WTC11 (cell line): Measurements from ENCODE around the gene CERS4.
A peak's percentile ranks its signal among the peaks of the same experiment; 100 is the strongest.

ENCODE experiments used
- SP1 ChIP-seq: sonication (generic); formaldehyde crosslinking; conservative IDR thresholded peaks from 2 replicates; pipeline ENCODE4 v1.8.1; 2022; ENCODE audit warnings: missing genetic modification reagents
- TF ChIP-seq, protein P1 (sequence below): fragments of 200-600 bp; IDR thresholded peaks from 2 replicates; pipeline ENCODE4 v1.8.0; 2022; ENCODE audit warnings: antibody characterized with exemption

DNA sequence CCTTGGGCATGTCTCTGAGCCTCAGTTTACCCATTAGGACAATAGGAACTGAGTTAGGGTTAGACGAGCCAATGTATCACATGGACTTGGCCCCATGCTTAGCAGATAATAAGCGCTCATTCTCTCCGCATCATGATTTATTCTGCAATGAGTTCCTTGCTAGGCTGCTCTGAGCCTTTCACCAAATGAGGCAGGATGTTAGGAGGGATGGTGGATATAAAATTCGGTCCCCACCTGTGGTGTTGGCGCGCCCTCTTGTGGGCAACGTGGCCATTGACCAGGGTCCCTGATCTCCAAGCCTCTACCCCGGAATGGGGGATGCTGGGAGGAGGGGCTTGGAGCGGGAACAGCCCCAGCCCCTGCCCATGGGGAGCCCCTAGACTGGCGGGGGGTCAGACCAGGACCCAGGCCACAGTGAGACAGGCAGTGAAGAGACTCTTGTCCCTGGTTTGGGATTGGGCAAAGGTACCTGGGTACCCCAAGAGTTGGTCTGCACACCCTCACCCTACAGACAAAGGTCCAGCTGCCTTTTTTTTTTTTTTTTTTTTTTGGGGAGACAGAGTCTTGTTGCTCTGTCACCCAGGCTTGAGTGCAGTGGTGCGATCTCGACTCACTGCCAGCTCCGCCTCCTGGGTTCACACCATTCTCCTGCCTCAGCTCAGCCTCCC is 43.9 kb downstream of the CERS4 start:
- TF ChIP-seq, protein P1, sequence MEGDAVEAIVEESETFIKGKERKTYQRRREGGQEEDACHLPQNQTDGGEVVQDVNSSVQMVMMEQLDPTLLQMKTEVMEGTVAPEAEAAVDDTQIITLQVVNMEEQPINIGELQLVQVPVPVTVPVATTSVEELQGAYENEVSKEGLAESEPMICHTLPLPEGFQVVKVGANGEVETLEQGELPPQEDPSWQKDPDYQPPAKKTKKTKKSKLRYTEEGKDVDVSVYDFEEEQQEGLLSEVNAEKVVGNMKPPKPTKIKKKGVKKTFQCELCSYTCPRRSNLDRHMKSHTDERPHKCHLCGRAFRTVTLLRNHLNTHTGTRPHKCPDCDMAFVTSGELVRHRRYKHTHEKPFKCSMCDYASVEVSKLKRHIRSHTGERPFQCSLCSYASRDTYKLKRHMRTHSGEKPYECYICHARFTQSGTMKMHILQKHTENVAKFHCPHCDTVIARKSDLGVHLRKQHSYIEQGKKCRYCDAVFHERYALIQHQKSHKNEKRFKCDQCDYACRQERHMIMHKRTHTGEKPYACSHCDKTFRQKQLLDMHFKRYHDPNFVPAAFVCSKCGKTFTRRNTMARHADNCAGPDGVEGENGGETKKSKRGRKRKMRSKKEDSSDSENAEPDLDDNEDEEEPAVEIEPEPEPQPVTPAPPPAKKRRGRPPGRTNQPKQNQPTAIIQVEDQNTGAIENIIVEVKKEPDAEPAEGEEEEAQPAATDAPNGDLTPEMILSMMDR = peak; percentile 97
- no peak for TF ChIP-seq SP1 (CRISPR knock-in tag)
